Psoas muscle (tissue), 8 donors: ENCODE data around the gene OR8K5. TPM values are rescaled to one million over a fixed set of nuclear protein-coding genes. Genes with fewer than 3 reads are reported as not detected.
"Not testable (repeated sequence)": the region's sequence is repeated elsewhere in the genome, so short reads cannot be mapped to it uniquely, and the experiment has no call there.

Experiments
- ATAC-seq, 4 donors: fragments of 200-7000 bp; cut with Tn5 transposase; one replicate each; pipeline ENCODE4 v1.9.1; 2020; ENCODE audit warnings: moderate library complexity in 3 of 4, mild to moderate bottlenecking in 2 of 4
- DNase-seq, 2 donors: peaks; one replicate each; pipeline ENCODE4 v3.0.0-alpha.2; 2020
- H3K27ac ChIP-seq: fragments of 200-600 bp; one replicate; pipeline ENCODE4 v1.8.0; 2022
- H3K27me3 ChIP-seq, 3 donors: fragments of 200-600 bp in 1 of 3; one replicate each; pipeline versions ENCODE4 v1.6.1 to v1.8.0; 2013 to 2022; ENCODE audit warnings: low read length in 2 of 3, mild to moderate bottlenecking in 2 of 3, moderate library complexity in 1 of 3; ENCODE audit not compliant: insufficient read depth in 3 of 3
- H3K36me3 ChIP-seq, 2 donors: fragments of 200-600 bp in 1 of 2; one replicate each; pipeline versions ENCODE4 v1.6.1 to v1.8.0; 2013 to 2022; ENCODE audit warnings: low read depth in 1 of 2, mild to moderate bottlenecking in 1 of 2, moderate library complexity in 1 of 2; ENCODE audit not compliant: insufficient read depth in 1 of 2
- H3K4me1 ChIP-seq: fragments of 200-600 bp; one replicate; pipeline ENCODE4 v1.8.0; 2022
- H3K4me3 ChIP-seq: fragments of 200-600 bp; one replicate; pipeline ENCODE4 v1.8.0; 2022; ENCODE audit warnings: mild to moderate bottlenecking
- H3K9me3 ChIP-seq: fragments of 200-600 bp; one replicate; pipeline ENCODE4 v1.8.0; 2022
- whole genome bisulfite sequencing, 3 donors: extraction: QIAGEN DNeasy Blood & Tissue Kit; methylation state at CpG; one replicate each; pipeline versions ENCODE4 v1.1.6 to v1.1.7; 2013; 5-methylcytosine and 5-hydroxymethylcytosine counted together
- intact Hi-C, 2 donors: fragments of 100-400 bp; cut with DNase I; formaldehyde crosslinking; loops; one replicate each; pipeline versions ENCODE4 v1.11.0 to v1.14.2; 2022
- polyA plus RNA-seq, 3 donors: library from polyadenylated mRNA; stranded (reverse); fragments of 200-250 nt; gene quantifications; one replicate each; pipeline ENCODE4 v1.2.3, GENCODE V29; 2013
- total RNA-seq, 4 donors: library from RNA; stranded (reverse); fragmentation: NEBNext Ultra II Directional in 2 of 4; extraction: Animal tissue kit (Norgen Biotek cat#: 25700) in 2 of 4; gene quantifications; one replicate each; pipeline versions ENCODE4 v1.2.1 to v1.2.4, GENCODE V29; 2021 to 2023
- TF ChIP-seq, protein P1 (sequence below): fragments of 200-600 bp; IDR thresholded peaks from one replicate; pipeline ENCODE4 v1.8.0; 2022; ENCODE audit warnings: antibody characterized with exemption
- donor health status: healthy with polysubstance abuse.
- donor health status: DM: no; HTN: no; CAD: no; lungs with moderate emphysema.
- donor health status: Bipolar disorder and iron deficiency.
- donor health status: healthy.
- donor health status: DM: yes; HTN: yes; CAD: no.
- donor health status: DM: no; HTN: no; CAD: no.
- donor health status: DM: no; HTN: no; CAD: no.
- donor health status: DM: yes; HTN: yes; CAD: no.

Gene OR8K5
- total and polyA plus RNA-seq, 7 donors = not detected

- no peaks in the 10 kb centered on the region for H3K9me3 ChIP-seq
- no peak for ATAC-seq
- TF ChIP-seq, protein P1, sequence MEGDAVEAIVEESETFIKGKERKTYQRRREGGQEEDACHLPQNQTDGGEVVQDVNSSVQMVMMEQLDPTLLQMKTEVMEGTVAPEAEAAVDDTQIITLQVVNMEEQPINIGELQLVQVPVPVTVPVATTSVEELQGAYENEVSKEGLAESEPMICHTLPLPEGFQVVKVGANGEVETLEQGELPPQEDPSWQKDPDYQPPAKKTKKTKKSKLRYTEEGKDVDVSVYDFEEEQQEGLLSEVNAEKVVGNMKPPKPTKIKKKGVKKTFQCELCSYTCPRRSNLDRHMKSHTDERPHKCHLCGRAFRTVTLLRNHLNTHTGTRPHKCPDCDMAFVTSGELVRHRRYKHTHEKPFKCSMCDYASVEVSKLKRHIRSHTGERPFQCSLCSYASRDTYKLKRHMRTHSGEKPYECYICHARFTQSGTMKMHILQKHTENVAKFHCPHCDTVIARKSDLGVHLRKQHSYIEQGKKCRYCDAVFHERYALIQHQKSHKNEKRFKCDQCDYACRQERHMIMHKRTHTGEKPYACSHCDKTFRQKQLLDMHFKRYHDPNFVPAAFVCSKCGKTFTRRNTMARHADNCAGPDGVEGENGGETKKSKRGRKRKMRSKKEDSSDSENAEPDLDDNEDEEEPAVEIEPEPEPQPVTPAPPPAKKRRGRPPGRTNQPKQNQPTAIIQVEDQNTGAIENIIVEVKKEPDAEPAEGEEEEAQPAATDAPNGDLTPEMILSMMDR = no peak
- 86 to 94% (median 90%) methylated on average over 15 of the region's 15 CpGs for WGBS, 3 donors
- DNase-seq = no peak
- H3K27ac ChIP-seq = no peak overlapping the region
- H3K27me3 ChIP-seq = no peaks in the 10 kb centered on the region
- intact Hi-C loops = no loop called here
- no peak overlapping the region for H3K4me3 ChIP-seq
- H3K36me3 ChIP-seq = no peaks in the 10 kb centered on the region
- H3K4me1 ChIP-seq = no peaks in the 10 kb centered on the region
Measured at GRCh38 chr11:56152333-56152732, 7.8 kb downstream of the OR8K5 start.

GRCh38 chr11:56151376-56151775, 8.7 kb downstream of the OR8K5 start:
- no peaks in the 10 kb centered on the region for H3K4me1 ChIP-seq
- no peaks in the 10 kb centered on the region for H3K36me3 ChIP-seq
- intact Hi-C loops = no loop called here
- 59 to 63% (median 62%) methylated on average over 1 of the region's 1 CpG for WGBS, 3 donors
- no peaks in the 10 kb centered on the region for H3K27me3 ChIP-seq
- H3K27ac ChIP-seq = no peak overlapping the region
- ATAC-seq = no peak
- H3K9me3 ChIP-seq = no peaks in the 10 kb centered on the region
- TF ChIP-seq, protein P1 = no peak
- no peak for DNase-seq
- H3K4me3 ChIP-seq = no peak overlapping the region

DNA sequence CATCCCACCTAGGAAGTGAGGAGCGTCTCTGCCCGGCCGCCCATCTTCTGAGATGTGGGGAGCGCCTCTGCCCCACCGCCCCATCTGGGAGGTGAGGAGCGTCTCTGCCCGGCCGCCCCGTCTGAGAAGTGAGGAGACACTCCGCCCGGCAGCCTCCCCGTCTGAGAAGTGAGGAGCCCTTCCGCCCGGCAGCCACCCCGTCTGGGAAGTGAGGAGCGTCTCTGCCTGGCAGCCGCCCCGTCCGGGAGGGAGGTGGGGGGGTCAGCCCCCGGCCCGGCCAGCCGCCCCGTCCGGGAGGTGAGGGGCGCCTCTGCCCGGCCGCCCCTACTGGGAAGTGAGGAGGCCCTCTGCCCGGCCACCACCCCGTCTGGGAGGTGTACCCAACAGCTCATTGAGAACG, 16.4 kb downstream of the OR8K5 start:
- 89 to 98% (median 92%) methylated on average over 19 to 28 of the region's 30 CpGs for WGBS, 3 donors
- H3K9me3 ChIP-seq, ATAC-seq, H3K4me3 ChIP-seq, intact Hi-C loops, H3K27me3 ChIP-seq, DNase-seq, H3K4me1 ChIP-seq, H3K27ac ChIP-seq, H3K36me3 ChIP-seq: not testable (repeated sequence)

GRCh38 chr11:56140151-56140661, 19.9 kb downstream of the OR8K5 start, which contains the start of gene OR8J3:
OR8J3 (minus strand) TSS chr11:56140201; CDS start chr11:56137718, 2,483 bp downstream.
- intact Hi-C loops = no loop called here
- H3K4me1 ChIP-seq = no peaks in the 10 kb centered on the region
- no peaks in the 10 kb centered on the region for H3K9me3 ChIP-seq
- no peaks in the 10 kb centered on the region for H3K27me3 ChIP-seq
- no peaks in the 10 kb centered on the region for H3K36me3 ChIP-seq
- DNase-seq (no peak), ATAC-seq (no peak)
- H3K4me3 ChIP-seq = no peak within 1 kb of the TSS
- no peak within 1 kb of the TSS for H3K27ac ChIP-seq
- TF ChIP-seq, protein P1 = no peak

DNA sequence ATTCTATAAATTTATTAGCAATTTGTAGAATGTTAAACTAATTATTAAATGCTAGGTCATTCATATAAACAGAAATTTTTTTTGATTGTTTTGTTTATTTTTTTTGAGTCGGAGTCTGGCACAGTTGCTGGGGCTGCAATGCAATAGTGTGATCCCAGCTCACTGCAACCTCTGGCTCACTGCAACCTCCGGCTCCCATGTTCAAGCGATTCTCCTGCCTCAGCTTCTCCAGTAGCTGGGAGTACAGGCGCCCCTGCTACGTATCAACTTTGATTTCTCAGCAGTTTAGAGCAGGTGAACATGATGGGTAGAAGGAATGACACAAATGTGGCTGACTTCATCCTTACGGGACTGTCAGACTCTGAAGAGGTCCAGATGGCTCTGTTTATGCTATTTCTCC, 38.0 kb downstream of the OR8K5 start, which contains the start of gene OR8H3:
OR8H3 (plus strand) TSS at position 301 of the 400 bp plus-strand sequence; CDS start at position 301, 0 bp downstream.
- intact Hi-C loops = no loop called here

More for the DNA sequence above, 38.0 kb downstream of the OR8K5 start, which contains the start of gene OR8H3:
- ATAC-seq (no peak), DNase-seq (no peak)
- TF ChIP-seq, protein P1 = no peak
- WGBS, 3 donors = 69 to 83% (median 75%) methylated on average over 6 of the region's 6 CpGs
- H3K36me3 ChIP-seq = no peaks in the 10 kb centered on the region
- H3K4me3 ChIP-seq = no peak within 1 kb of the TSS
- no peak within 1 kb of the TSS for H3K27ac ChIP-seq
- no peaks in the 10 kb centered on the region for H3K9me3 ChIP-seq
- H3K27me3 ChIP-seq = no peaks in the 10 kb centered on the region
- no peaks in the 10 kb centered on the region for H3K4me1 ChIP-seq

Other genes with a start within 250 kb of the OR8K5 start
- not detected for gene OR5W2, start 245.7 kb downstream of the OR8K5 start, total RNA-seq
- not detected for gene OR5W2, start 245.7 kb downstream of the OR8K5 start, polyA plus RNA-seq
- not detected for gene OR5I1, start 223.9 kb downstream of the OR8K5 start, total RNA-seq
- gene OR5I1, start 223.9 kb downstream of the OR8K5 start, polyA plus RNA-seq = not detected
- not detected for gene OR10AG1, start 190.4 kb downstream of the OR8K5 start, total RNA-seq
- gene OR10AG1, start 190.4 kb downstream of the OR8K5 start, polyA plus RNA-seq = not detected
- gene OR5F1, start 165.7 kb downstream of the OR8K5 start, total RNA-seq = not detected
- gene OR5F1, start 165.7 kb downstream of the OR8K5 start, polyA plus RNA-seq = not detected
- gene OR5AS1, start 132.7 kb downstream of the OR8K5 start, total RNA-seq = not detected
- under 1 TPM in 1 of 3 donors, not detected in 2; 0.01 TPM for gene OR5AS1, start 132.7 kb downstream of the OR8K5 start, polyA plus RNA-seq
- gene OR8I2, start 67.0 kb downstream of the OR8K5 start, total RNA-seq = not detected
- not detected for gene OR8I2, start 67.0 kb downstream of the OR8K5 start, polyA plus RNA-seq
- gene OR8H2, start 56.6 kb downstream of the OR8K5 start, total RNA-seq = not detected
- not detected for gene OR8H2, start 56.6 kb downstream of the OR8K5 start, polyA plus RNA-seq
- gene OR8H3, start 37.9 kb downstream of the OR8K5 start, total RNA-seq = not detected
- not detected for gene OR8H3, start 37.9 kb downstream of the OR8K5 start, polyA plus RNA-seq
- not detected for gene OR8J3, start 20.1 kb downstream of the OR8K5 start, total RNA-seq
- gene OR8J3, start 20.1 kb downstream of the OR8K5 start, polyA plus RNA-seq = not detected
- not detected for gene OR5J2, start 16.3 kb upstream of the OR8K5 start, total RNA-seq
- not detected for gene OR5J2, start 16.3 kb upstream of the OR8K5 start, polyA plus RNA-seq
- gene OR5T2, start 73.9 kb upstream of the OR8K5 start, total RNA-seq = not detected
- not detected for gene OR5T2, start 73.9 kb upstream of the OR8K5 start, polyA plus RNA-seq
- not detected for gene OR5T3, start 91.9 kb upstream of the OR8K5 start, total RNA-seq
- not detected for gene OR5T3, start 91.9 kb upstream of the OR8K5 start, polyA plus RNA-seq
- gene OR5T1, start 113.8 kb upstream of the OR8K5 start, total RNA-seq = not detected
- not detected for gene OR5T1, start 113.8 kb upstream of the OR8K5 start, polyA plus RNA-seq
- not detected for gene OR8H1, start 131.9 kb upstream of the OR8K5 start, total RNA-seq
- not detected for gene OR8H1, start 131.9 kb upstream of the OR8K5 start, polyA plus RNA-seq
- gene OR8K3, start 154.8 kb upstream of the OR8K5 start, total RNA-seq = not detected
- gene OR8K3, start 154.8 kb upstream of the OR8K5 start, polyA plus RNA-seq = not detected
- not detected for gene OR8K1, start 185.7 kb upstream of the OR8K5 start, total RNA-seq
- not detected for gene OR8K1, start 185.7 kb upstream of the OR8K5 start, polyA plus RNA-seq
- not detected for gene OR8J1, start 194.0 kb upstream of the OR8K5 start, total RNA-seq
- gene OR8J1, start 194.0 kb upstream of the OR8K5 start, polyA plus RNA-seq = not detected
- not detected for gene OR8U1, start 215.3 kb upstream of the OR8K5 start, total RNA-seq
- not detected for gene OR8U1, start 215.3 kb upstream of the OR8K5 start, polyA plus RNA-seq